Measurements from ENCODE around the gene CDKL4. TPM values are rescaled to one million over a fixed set of nuclear protein-coding genes. Genes with fewer than 3 reads are reported as not detected.

CDKL4 gene
- total RNA-seq = 3.0 and 3.1 TPM in 2 replicates
- polyA plus RNA-seq = 0.09 and 0.18 TPM in 2 replicates
- not detected in 2 replicates for polyA plus RNA-seq (2012)
- not detected in 2 replicates for polyA minus RNA-seq (ENCODE audit: low replicate concordance)

GRCh38 chr2:39243469-39244123 is at the start of gene CDKL4:
Gene CDKL4, minus strand, starts transcription at chr2:39243970.
- no peaks in the 10 kb centered on the region for H3K79me2 ChIP-seq (ENCODE audit: control insufficient read depth, insufficient read depth, low read length)
- H3K9me3 ChIP-seq (ENCODE audit: control insufficient read depth, insufficient read depth, low read depth, low read length) = no peaks in the 10 kb centered on the region
- H3K4me3 ChIP-seq (replicated peaks in 1 of 4; ENCODE audit: control extremely low read depth in 1 of 4, insufficient read depth in 1 of 4, low read depth in 3 of 4, low read length in 4 of 4) = peak within 1 kb of the TSS in 2 of 4 experiments; percentile 16 to 42
- no peaks in the 10 kb centered on the region for H3K4me1 ChIP-seq (ENCODE audit: control insufficient read depth, extremely low read depth, insufficient read depth, low read length)
- peak in 1 of 2 donors; percentile 6 for DNase-seq (ENCODE audit: low read depth in 2 of 2)
- H2AFZ ChIP-seq (ENCODE audit: low read length) = no peak within 1 kb of the TSS
- H3K27me3 ChIP-seq (ENCODE audit: control insufficient read depth, insufficient read depth, low read length) = no peaks in the 10 kb centered on the region
- no peak within 1 kb of the TSS for H3K4me2 ChIP-seq (ENCODE audit: extremely low read depth, insufficient read depth, low read length)
- no peak within 1 kb of the TSS for H3K27ac ChIP-seq (ENCODE audit: insufficient read depth, low read length)
- TF ChIP-seq, protein P1, sequence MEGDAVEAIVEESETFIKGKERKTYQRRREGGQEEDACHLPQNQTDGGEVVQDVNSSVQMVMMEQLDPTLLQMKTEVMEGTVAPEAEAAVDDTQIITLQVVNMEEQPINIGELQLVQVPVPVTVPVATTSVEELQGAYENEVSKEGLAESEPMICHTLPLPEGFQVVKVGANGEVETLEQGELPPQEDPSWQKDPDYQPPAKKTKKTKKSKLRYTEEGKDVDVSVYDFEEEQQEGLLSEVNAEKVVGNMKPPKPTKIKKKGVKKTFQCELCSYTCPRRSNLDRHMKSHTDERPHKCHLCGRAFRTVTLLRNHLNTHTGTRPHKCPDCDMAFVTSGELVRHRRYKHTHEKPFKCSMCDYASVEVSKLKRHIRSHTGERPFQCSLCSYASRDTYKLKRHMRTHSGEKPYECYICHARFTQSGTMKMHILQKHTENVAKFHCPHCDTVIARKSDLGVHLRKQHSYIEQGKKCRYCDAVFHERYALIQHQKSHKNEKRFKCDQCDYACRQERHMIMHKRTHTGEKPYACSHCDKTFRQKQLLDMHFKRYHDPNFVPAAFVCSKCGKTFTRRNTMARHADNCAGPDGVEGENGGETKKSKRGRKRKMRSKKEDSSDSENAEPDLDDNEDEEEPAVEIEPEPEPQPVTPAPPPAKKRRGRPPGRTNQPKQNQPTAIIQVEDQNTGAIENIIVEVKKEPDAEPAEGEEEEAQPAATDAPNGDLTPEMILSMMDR (conservative IDR thresholded peaks at IDR 0.05 in 1 of 2, IDR thresholded peaks at IDR 0.05 in 1 of 2; ENCODE audit: low read depth in 1 of 2, low read length in 2 of 2) = no peak
- no peak for TF ChIP-seq EZH2 (IDR thresholded peaks at IDR 0.05; ENCODE audit: low read length, missing control alignments)
- H3K36me3 ChIP-seq (ENCODE audit: control insufficient read depth, insufficient read depth, low read length) = no peaks in the 10 kb centered on the region
- H4K20me1 ChIP-seq (ENCODE audit: control insufficient read depth, extremely low read depth, insufficient read depth, low read length) = no peaks in the 10 kb centered on the region
- H3K9ac ChIP-seq (ENCODE audit: insufficient read depth, low read length) = no peak within 1 kb of the TSS

- H3K4me2 ChIP-seq (ENCODE audit: extremely low read depth, insufficient read depth, low read length) = no peak overlapping the region
- H3K9me3 ChIP-seq (ENCODE audit: control insufficient read depth, insufficient read depth, low read depth, low read length) = no peaks in the 10 kb centered on the region
- H3K79me2 ChIP-seq (ENCODE audit: control insufficient read depth, insufficient read depth, low read length) = no peaks in the 10 kb centered on the region
- no peak overlapping the region for H2AFZ ChIP-seq (ENCODE audit: low read length)
- no peak for DNase-seq (ENCODE audit: low read depth in 2 of 2)
- no peak overlapping the region for H3K27ac ChIP-seq (ENCODE audit: insufficient read depth, low read length)
- H3K4me3 ChIP-seq (replicated peaks in 1 of 4; ENCODE audit: control extremely low read depth in 1 of 4, insufficient read depth in 1 of 4, low read depth in 3 of 4, low read length in 4 of 4) = no peak overlapping the region
- H3K4me1 ChIP-seq (ENCODE audit: control insufficient read depth, extremely low read depth, insufficient read depth, low read length) = no peaks in the 10 kb centered on the region
- no peak overlapping the region for H3K9ac ChIP-seq (ENCODE audit: insufficient read depth, low read length)
- TF ChIP-seq, protein P1 (conservative IDR thresholded peaks at IDR 0.05 in 1 of 2, IDR thresholded peaks at IDR 0.05 in 1 of 2; ENCODE audit: low read depth in 1 of 2, low read length in 2 of 2) = no peak
- no peak for TF ChIP-seq EZH2 (IDR thresholded peaks at IDR 0.05; ENCODE audit: low read length, missing control alignments)
- H3K36me3 ChIP-seq (ENCODE audit: control insufficient read depth, insufficient read depth, low read length) = peaks cover 6% of the 10 kb centered on the region
- no peaks in the 10 kb centered on the region for H3K27me3 ChIP-seq (ENCODE audit: control insufficient read depth, insufficient read depth, low read length)
- H4K20me1 ChIP-seq (ENCODE audit: control insufficient read depth, extremely low read depth, insufficient read depth, low read length) = no peaks in the 10 kb centered on the region
Measured at GRCh38 chr2:39290433-39290832, 46.7 kb upstream of the CDKL4 start.

GRCh38 chr2:39289609-39290008 is 45.8 kb upstream of the CDKL4 start:
- DNase-seq (ENCODE audit: low read depth in 2 of 2) = peak in 1 of 2 donors; percentile 48
- H3K4me2 ChIP-seq (ENCODE audit: extremely low read depth, insufficient read depth, low read length) = no peak overlapping the region
- no peak for TF ChIP-seq EZH2 (IDR thresholded peaks at IDR 0.05; ENCODE audit: low read length, missing control alignments)
- TF ChIP-seq, protein P1 (conservative IDR thresholded peaks at IDR 0.05 in 1 of 2, IDR thresholded peaks at IDR 0.05 in 1 of 2; ENCODE audit: low read depth in 1 of 2, low read length in 2 of 2) = no peak
- no peak overlapping the region for H3K4me3 ChIP-seq (replicated peaks in 1 of 4; ENCODE audit: control extremely low read depth in 1 of 4, insufficient read depth in 1 of 4, low read depth in 3 of 4, low read length in 4 of 4)
- H3K36me3 ChIP-seq (ENCODE audit: control insufficient read depth, insufficient read depth, low read length) = peaks cover 6% of the 10 kb centered on the region
- H3K9ac ChIP-seq (ENCODE audit: insufficient read depth, low read length) = no peak overlapping the region
- no peaks in the 10 kb centered on the region for H4K20me1 ChIP-seq (ENCODE audit: control insufficient read depth, extremely low read depth, insufficient read depth, low read length)
- no peak overlapping the region for H3K27ac ChIP-seq (ENCODE audit: insufficient read depth, low read length)
- H3K9me3 ChIP-seq (ENCODE audit: control insufficient read depth, insufficient read depth, low read depth, low read length) = no peaks in the 10 kb centered on the region
- no peak overlapping the region for H2AFZ ChIP-seq (ENCODE audit: low read length)
- no peaks in the 10 kb centered on the region for H3K4me1 ChIP-seq (ENCODE audit: control insufficient read depth, extremely low read depth, insufficient read depth, low read length)
- no peaks in the 10 kb centered on the region for H3K79me2 ChIP-seq (ENCODE audit: control insufficient read depth, insufficient read depth, low read length)
- no peaks in the 10 kb centered on the region for H3K27me3 ChIP-seq (ENCODE audit: control insufficient read depth, insufficient read depth, low read length)
